ENCODE measurements around the gene SERPINE1.
"Not testable (repeated sequence)": the region's sequence is repeated elsewhere in the genome, so short reads cannot be mapped to it uniquely, and the experiment has no call there.

The SERPINE1 gene

GRCh38 chr7:101100858-101101847 lies 25.8 kb upstream of the SERPINE1 start:
- DNase-seq (ENCODE audit: low read depth in 2 of 2) = no peak

- DNase-seq (ENCODE audit: low read depth in 2 of 2) = no peak
Measured at GRCh38 chr7:101102026-101102425, 24.9 kb upstream of the SERPINE1 start.

GRCh38 chr7:101103701-101104100 lies 23.2 kb upstream of the SERPINE1 start:
- DNase-seq (ENCODE audit: low read depth in 2 of 2) = not testable (repeated sequence)

- DNase-seq (ENCODE audit: low read depth in 2 of 2) = no peak
Measured at GRCh38 chr7:101104193-101104713, 22.7 kb upstream of the SERPINE1 start.

GRCh38 chr7:101104799-101105198 lies 22.1 kb upstream of the SERPINE1 start:
- DNase-seq (ENCODE audit: low read depth in 2 of 2) = no peak

GRCh38 chr7:101105248-101105647 lies 21.7 kb upstream of the SERPINE1 start:
- not testable (repeated sequence) for DNase-seq (ENCODE audit: low read depth in 2 of 2)

- DNase-seq (ENCODE audit: low read depth in 2 of 2) = no peak
Measured at GRCh38 chr7:101106386-101106785, 20.5 kb upstream of the SERPINE1 start.

GRCh38 chr7:101108330-101108857 lies 18.5 kb upstream of the SERPINE1 start:
- DNase-seq (ENCODE audit: low read depth in 2 of 2) = no peak

- DNase-seq (ENCODE audit: low read depth in 2 of 2) = no peak
Measured at GRCh38 chr7:101108961-101109360, 17.9 kb upstream of the SERPINE1 start.

- no peak for DNase-seq (ENCODE audit: low read depth in 2 of 2)
Measured at GRCh38 chr7:101109368-101109767, 17.5 kb upstream of the SERPINE1 start.

- DNase-seq (ENCODE audit: low read depth in 2 of 2) = no peak
Measured at GRCh38 chr7:101111261-101111660, 15.6 kb upstream of the SERPINE1 start.

GRCh38 chr7:101112233-101112632 lies 14.7 kb upstream of the SERPINE1 start:
- DNase-seq (ENCODE audit: low read depth in 2 of 2) = no peak

GRCh38 chr7:101113140-101113539 lies 13.8 kb upstream of the SERPINE1 start:
- not testable (repeated sequence) for DNase-seq (ENCODE audit: low read depth in 2 of 2)

- DNase-seq (ENCODE audit: low read depth in 2 of 2) = no peak
Measured at GRCh38 chr7:101113836-101114235, 13.1 kb upstream of the SERPINE1 start.

GRCh38 chr7:101114492-101114891 lies 12.4 kb upstream of the SERPINE1 start:
- DNase-seq (ENCODE audit: low read depth in 2 of 2) = no peak

- no peak for DNase-seq (ENCODE audit: low read depth in 2 of 2)
Measured at GRCh38 chr7:101115215-101115614, 11.7 kb upstream of the SERPINE1 start.

GRCh38 chr7:101116898-101117297 lies 10.0 kb upstream of the SERPINE1 start:
- no peak for DNase-seq (ENCODE audit: low read depth in 2 of 2)

GRCh38 chr7:101118856-101119255 lies 8.0 kb upstream of the SERPINE1 start:
- DNase-seq (ENCODE audit: low read depth in 2 of 2) = no peak

- DNase-seq (ENCODE audit: low read depth in 2 of 2) = no peak
Measured at GRCh38 chr7:101119876-101120275, 7.0 kb upstream of the SERPINE1 start.

GRCh38 chr7:101120315-101120714 lies 6.6 kb upstream of the SERPINE1 start:
- no peak for DNase-seq (ENCODE audit: low read depth in 2 of 2)

GRCh38 chr7:101121631-101121990 lies 5.3 kb upstream of the SERPINE1 start:
- DNase-seq (ENCODE audit: low read depth in 2 of 2) = not testable (repeated sequence)

- no peak for DNase-seq (ENCODE audit: low read depth in 2 of 2)
Measured at GRCh38 chr7:101121991-101122932, 4.6 kb upstream of the SERPINE1 start.
